Thyroid gland (tissue), 4 donors: ENCODE results near the gene TRIM45.

Experiments
- CTCF ChIP-seq, 6 experiments: fragments of 200-600 bp in 3 of 6; fragments of 450-650 bp in 3 of 6; sonication (generic) in 3 of 6; IDR thresholded peaks; one replicate each; pipeline ENCODE4 v1.5.1; 2016 to 2019; ENCODE audit warnings: antibody characterized with exemption in 6 of 6, mild to moderate bottlenecking in 2 of 6, inconsistent platforms in 1 of 6, moderate library complexity in 1 of 6
- POLR2A ChIP-seq, 2 donors: fragments of 450-650 bp; IDR thresholded peaks; one replicate each; pipeline ENCODE4 v1.6.1; 2017; ENCODE audit warnings: antibody characterized with exemption in 2 of 2, mild to moderate bottlenecking in 2 of 2, moderate library complexity in 1 of 2

- TF ChIP-seq CTCF (IDR thresholded peaks at IDR 0.05) = no peak
- no peak for TF ChIP-seq POLR2A (IDR thresholded peaks at IDR 0.05)
Measured at GRCh38 chr1:117138561-117138960, 17.0 kb upstream of the TRIM45 start.
